GM12891 (cell line): ENCODE data around the gene CFAP74.

Experiments
- PAX5 ChIP-seq: IDR thresholded peaks from 2 replicates; pipeline ENCODE4 v1.6.1; 2011; ENCODE audit warnings: low read length, moderate library complexity, mild to moderate bottlenecking; ENCODE audit not compliant: insufficient read depth, severe bottlenecking
- POLR2A ChIP-seq: IDR thresholded peaks from 2 replicates; pipeline ENCODE4 v1.6.1; 2011; ENCODE audit warnings: low read depth, low read length, control low read depth
- POLR2AphosphoS5 ChIP-seq: IDR thresholded peaks from 2 replicates; pipeline ENCODE4 v1.6.1; 2011; ENCODE audit warnings: low read depth, low read length, control low read depth
- POU2F2 ChIP-seq: IDR thresholded peaks from 2 replicates; pipeline ENCODE4 v1.6.1; 2011; ENCODE audit warnings: low read depth, mild to moderate bottlenecking, control low read depth, low read length, moderate library complexity
- SPI1 ChIP-seq: IDR thresholded peaks from 2 replicates; pipeline ENCODE4 v1.6.1; 2011; ENCODE audit warnings: low read depth, low read length, control low read depth
- TAF1 ChIP-seq: IDR thresholded peaks from 2 replicates; pipeline ENCODE4 v1.6.1; 2011; ENCODE audit warnings: low read depth, low read length, control low read depth

- TF ChIP-seq POLR2AphosphoS5 (no peak), POU2F2 (no peak), SPI1 (no peak), POLR2A (no peak), PAX5 (no peak), TAF1 (no peak)
These were observed 89.2 kb downstream of the CFAP74 start for GRCh38 chr1:1914101-1914970.
